AG20443 (cell line): Measurements from ENCODE around the gene LRP1-AS.
"Not testable (repeated sequence)": the region's sequence is repeated elsewhere in the genome, so short reads cannot be mapped to it uniquely, and the experiment has no call there.

ENCODE experiments used
- DNase-seq: peaks from one replicate; pipeline ENCODE4 v3.0.0; 2012; ENCODE audit warnings: low spot score, mixed read lengths

LRP1-AS gene

GRCh38 chr12:57139796-57140649, 7.4 kb downstream of the LRP1-AS start:
- no peak for DNase-seq

GRCh38 chr12:57138526-57139272, 8.7 kb downstream of the LRP1-AS start:
- peak; percentile 82 for DNase-seq

GRCh38 chr12:57135527-57136326, 11.7 kb downstream of the LRP1-AS start:
- DNase-seq, result peak; percentile 36

GRCh38 chr12:57134949-57135348, 12.5 kb downstream of the LRP1-AS start:
- DNase-seq, result no peak

- DNase-seq, result no peak
Observed at GRCh38 chr12:57133916-57134315, 13.5 kb downstream of the LRP1-AS start.

- peak; percentile 67 for DNase-seq
Observed at GRCh38 chr12:57133013-57133569, 14.3 kb downstream of the LRP1-AS start.

GRCh38 chr12:57131896-57132744, 15.3 kb downstream of the LRP1-AS start:
- DNase-seq, result no peak

GRCh38 chr12:57130941-57131340, 16.5 kb downstream of the LRP1-AS start:
- no peak for DNase-seq

GRCh38 chr12:57129889-57130288, 17.5 kb downstream of the LRP1-AS start:
- peak; percentile 35 for DNase-seq

GRCh38 chr12:57129321-57129842, 18.0 kb downstream of the LRP1-AS start:
- no peak for DNase-seq

GRCh38 chr12:57128519-57129247, 18.7 kb downstream of the LRP1-AS start:
- DNase-seq, result no peak

GRCh38 chr12:57127726-57128518, 19.5 kb downstream of the LRP1-AS start, which contains the start of gene LRP1:
TSS of gene LRP1 (plus strand) at chr12:57128483. CDS start at chr12:57128965, 482 bp downstream.
- peak; percentile 94 for DNase-seq

GRCh38 chr12:57127101-57127725, 20.2 kb downstream of the LRP1-AS start:
- DNase-seq, result no peak

- no peak for DNase-seq
Observed at GRCh38 chr12:57126561-57126960, 20.9 kb downstream of the LRP1-AS start.

- no peak for DNase-seq
Observed at GRCh38 chr12:57126061-57126460, 21.4 kb downstream of the LRP1-AS start.

- DNase-seq, result peak; percentile 79
Observed at GRCh38 chr12:57124261-57124877, 23.1 kb downstream of the LRP1-AS start.

GRCh38 chr12:57123813-57124212, 23.6 kb downstream of the LRP1-AS start:
- DNase-seq, result no peak

GRCh38 chr12:57120718-57121117, 26.7 kb downstream of the LRP1-AS start:
- not testable (repeated sequence) for DNase-seq
